Measurements from ENCODE around the gene CBARP. TPM values are rescaled to one million over a fixed set of nuclear protein-coding genes. Genes with fewer than 3 reads are reported as not detected.

CBARP gene
- total and polyA plus RNA-seq, 2 of the 13 experiments (the other 11 are each of a cell fraction or from before 2014, with no cell fraction given) = 1.2 to 1.4 TPM

DNA sequence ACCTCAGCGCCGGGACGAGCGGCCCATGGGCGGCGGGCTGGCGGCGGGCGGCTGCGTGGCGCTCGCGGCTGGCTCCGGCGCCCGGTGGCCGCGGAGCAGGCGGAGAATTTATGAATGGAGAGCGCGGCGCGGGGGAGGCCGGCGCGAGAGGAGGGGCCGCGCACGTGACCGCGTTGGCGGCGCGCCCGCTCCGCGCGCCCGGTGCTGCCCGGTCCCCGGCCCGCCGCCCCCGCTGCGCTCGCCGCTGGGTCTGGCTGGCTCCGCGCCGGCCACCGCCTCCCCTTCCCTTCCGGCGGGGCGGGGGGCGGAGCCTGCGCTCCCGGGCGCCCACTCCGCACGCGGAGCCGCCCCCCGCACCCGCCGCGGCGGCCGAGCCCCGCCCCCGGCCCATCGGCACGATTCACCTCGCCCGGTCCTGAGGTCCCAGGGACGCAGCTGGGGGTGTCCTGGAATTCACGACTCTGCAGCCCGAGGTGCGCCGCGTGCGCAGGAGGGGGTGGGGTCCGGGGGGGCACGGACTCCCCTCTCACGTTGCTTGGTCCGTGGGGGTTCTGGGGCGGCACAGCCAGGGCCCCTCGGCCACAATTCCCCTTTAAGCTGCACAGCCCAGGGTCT is at the start of gene CBARP (continued):
- no peak for TF ChIP-seq ZBTB10 (CRISPR knock-in tag; IDR thresholded peaks at IDR 0.05; ENCODE audit: borderline replicate concordance)
- TF ChIP-seq FOSL2 (CRISPR knock-in tag; IDR thresholded peaks at IDR 0.05) = no peak
- no peak for TF ChIP-seq PHB2 (IDR thresholded peaks at IDR 0.05; ENCODE audit: partially characterized antibody)
- 0 out of 2 replicates have a peak, but pooled peaks have one; percentile 11 for TF ChIP-seq THAP11 (CRISPR knock-in tag; IDR thresholded peaks at IDR 0.05)
- TF ChIP-seq NR3C1 (CRISPR knock-in tag; IDR thresholded peaks at IDR 0.05) = no peak
- TF ChIP-seq THYN1 (CRISPR knock-in tag; IDR thresholded peaks at IDR 0.05; ENCODE audit: borderline replicate concordance, low read depth) = no peak
- TF ChIP-seq HOXA3 (CRISPR knock-in tag; IDR thresholded peaks at IDR 0.05) = 0 out of 2 replicates have a peak, but pooled peaks have one; percentile 8
- no peak for TF ChIP-seq MAFG (CRISPR knock-in tag; IDR thresholded peaks at IDR 0.05)
- peak; percentile 10; the same call in 1 of the 2 replicates for TF ChIP-seq SAP130 (CRISPR knock-in tag; IDR thresholded peaks at IDR 0.05; ENCODE audit: low read depth)
- no peak for TF ChIP-seq FLYWCH1 (CRISPR knock-in tag; IDR thresholded peaks at IDR 0.05)
- 0 out of 2 replicates have a peak, but pooled peaks have one; percentile 14 for TF ChIP-seq PHF21A (CRISPR knock-in tag; IDR thresholded peaks at IDR 0.05)
- 0 out of 2 replicates have a peak, but pooled peaks have one; percentile 28 for TF ChIP-seq ZNF609 (CRISPR knock-in tag; IDR thresholded peaks at IDR 0.05; ENCODE audit: borderline replicate concordance)
- no peak for TF ChIP-seq HES4 (CRISPR knock-in tag; IDR thresholded peaks at IDR 0.05; ENCODE audit: borderline replicate concordance)
- peak; percentile 63; the same call in 1 of the 2 replicates for TF ChIP-seq PATZ1 (CRISPR knock-in tag; IDR thresholded peaks at IDR 0.05)
- TF ChIP-seq, protein P1, sequence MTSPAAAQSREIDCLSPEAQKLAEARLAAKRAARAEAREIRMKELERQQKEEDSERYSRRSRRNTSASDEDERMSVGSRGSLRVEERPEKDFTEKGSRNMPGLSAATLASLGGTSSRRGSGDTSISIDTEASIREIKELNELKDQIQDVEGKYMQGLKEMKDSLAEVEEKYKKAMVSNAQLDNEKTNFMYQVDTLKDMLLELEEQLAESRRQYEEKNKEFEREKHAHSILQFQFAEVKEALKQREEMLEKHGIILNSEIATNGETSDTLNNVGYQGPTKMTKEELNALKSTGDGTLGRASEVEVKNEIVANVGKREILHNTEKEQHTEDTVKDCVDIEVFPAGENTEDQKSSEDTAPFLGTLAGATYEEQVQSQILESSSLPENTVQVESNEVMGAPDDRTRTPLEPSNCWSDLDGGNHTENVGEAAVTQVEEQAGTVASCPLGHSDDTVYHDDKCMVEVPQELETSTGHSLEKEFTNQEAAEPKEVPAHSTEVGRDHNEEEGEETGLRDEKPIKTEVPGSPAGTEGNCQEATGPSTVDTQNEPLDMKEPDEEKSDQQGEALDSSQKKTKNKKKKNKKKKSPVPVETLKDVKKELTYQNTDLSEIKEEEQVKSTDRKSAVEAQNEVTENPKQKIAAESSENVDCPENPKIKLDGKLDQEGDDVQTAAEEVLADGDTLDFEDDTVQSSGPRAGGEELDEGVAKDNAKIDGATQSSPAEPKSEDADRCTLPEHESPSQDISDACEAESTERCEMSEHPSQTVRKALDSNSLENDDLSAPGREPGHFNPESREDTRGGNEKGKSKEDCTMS (CRISPR knock-in tag; conservative IDR thresholded peaks at IDR 0.05) = no peak
